Caki2 (cell line): ENCODE data around the gene UXT. TPM values are rescaled to one million over a fixed set of nuclear protein-coding genes. Genes with fewer than 3 reads are reported as not detected.
"Not testable (repeated sequence)": the region's sequence is repeated elsewhere in the genome, so short reads cannot be mapped to it uniquely, and the experiment has no call there.

ENCODE experiments used
- DNase-seq: peaks from one replicate; pipeline ENCODE4 v3.0.0-alpha.2; 2015; ENCODE audit warnings: low read depth
- in situ Hi-C: cut with HindIII; loops from 2 replicates; pipeline ENCODE4 v1.10.0; 2016; ENCODE audit warnings: low sequenced_read_pairs, low pct_unique_long_range_greater_than_20kb, mixed read lengths
- total RNA-seq: library from RNA; depleted of rRNA; stranded (reverse); fragments of >200 nt; shearing (Covaris generic); gene quantifications from 2 replicates; pipeline ENCODE4 v1.2.3, GENCODE V29; 2014; ENCODE audit warnings: low replicate concordance

Gene UXT
- total RNA-seq, 1 experiment from 2014 or later = 97.3 TPM

- DNase-seq = no peak
- in situ Hi-C loops = no loop called here
Observed at GRCh38 chrX:47628982-47629381, 30.0 kb downstream of the UXT start.

GRCh38 chrX:47625365-47625764, 33.6 kb downstream of the UXT start:
- DNase-seq = no peak
- in situ Hi-C loops = no loop called here

- in situ Hi-C loops = no loop called here
- DNase-seq = peak; percentile 73
Observed at GRCh38 chrX:47623540-47624027, 35.4 kb downstream of the UXT start.

GRCh38 chrX:47621851-47622250, 37.1 kb downstream of the UXT start:
- in situ Hi-C loops = no loop called here
- no peak for DNase-seq

- no peak for DNase-seq
- in situ Hi-C loops = no loop called here
Observed at GRCh38 chrX:47620303-47620685, 38.7 kb downstream of the UXT start.

GRCh38 chrX:47619486-47620302, 39.3 kb downstream of the UXT start, which contains the start of gene SYN1:
TSS of gene SYN1 (minus strand) at chrX:47619857. CDS start at chrX:47619728, 129 bp downstream.
- in situ Hi-C loops = no loop called here
- DNase-seq = peak; percentile 72

GRCh38 chrX:47618923-47619485, 40.0 kb downstream of the UXT start:
- in situ Hi-C loops = no loop called here

GRCh38 chrX:47614618-47615017, 44.4 kb downstream of the UXT start:
- in situ Hi-C loops = no loop called here
- DNase-seq = no peak

More at GRCh38 chrX:47618923-47619485, 40.0 kb downstream of the UXT start:
- no peak for DNase-seq

GRCh38 chrX:47613082-47613481, 45.9 kb downstream of the UXT start:
- in situ Hi-C loops = no loop called here
- DNase-seq = no peak

GRCh38 chrX:47612418-47612817, 46.6 kb downstream of the UXT start:
- in situ Hi-C loops = no loop called here
- no peak for DNase-seq

GRCh38 chrX:47611926-47612325, 47.1 kb downstream of the UXT start:
- in situ Hi-C loops = no loop called here
- no peak for DNase-seq

- in situ Hi-C loops = no loop called here
- no peak for DNase-seq
Observed at GRCh38 chrX:47611489-47611888, 47.5 kb downstream of the UXT start.

GRCh38 chrX:47610511-47610910, 48.5 kb downstream of the UXT start:
- DNase-seq = no peak
- in situ Hi-C loops = no loop called here

GRCh38 chrX:47608130-47608810, 50.7 kb downstream of the UXT start:
- DNase-seq = no peak
- in situ Hi-C loops = no loop called here

- in situ Hi-C loops = no loop called here
- DNase-seq = no peak
Observed at GRCh38 chrX:47607091-47607490, 51.9 kb downstream of the UXT start.

- DNase-seq = no peak
- in situ Hi-C loops = no loop called here
Observed at GRCh38 chrX:47605024-47605423, 54.0 kb downstream of the UXT start.

- in situ Hi-C loops, DNase-seq: not testable (repeated sequence)
Observed at GRCh38 chrX:47603125-47603524, 55.9 kb downstream of the UXT start.
